PFSK-1 (cell line): ENCODE data around the gene ATAD2B.

Experiments
- POLR2AphosphoS5 ChIP-seq: IDR thresholded peaks from 2 replicates; pipeline ENCODE4 v1.6.1; 2012; ENCODE audit warnings: low read depth, mild to moderate bottlenecking, control low read depth, low read length, moderate library complexity
- SIN3A ChIP-seq: IDR thresholded peaks from 2 replicates; pipeline ENCODE4 v1.6.1; 2012; ENCODE audit warnings: mild to moderate bottlenecking, low read length, moderate library complexity, borderline replicate concordance; ENCODE audit not compliant: insufficient read depth
- TAF1 ChIP-seq: IDR thresholded peaks from 2 replicates; pipeline ENCODE4 v1.6.1; 2012; ENCODE audit warnings: low read length, control low read depth, borderline replicate concordance; ENCODE audit not compliant: insufficient read depth
- TF ChIP-seq, protein P1 (sequence below), 2 experiments: IDR thresholded peaks; 2 replicates each; pipeline versions ENCODE4 v1.6.1 to v1.8.0; 2011 to 2012; ENCODE audit warnings: low read depth in 2 of 2, low read length in 2 of 2, control low read depth in 1 of 2, inconsistent platforms in 1 of 2, mild to moderate bottlenecking in 1 of 2, moderate library complexity in 1 of 2; ENCODE audit not compliant: insufficient read depth in 1 of 2

DNA sequence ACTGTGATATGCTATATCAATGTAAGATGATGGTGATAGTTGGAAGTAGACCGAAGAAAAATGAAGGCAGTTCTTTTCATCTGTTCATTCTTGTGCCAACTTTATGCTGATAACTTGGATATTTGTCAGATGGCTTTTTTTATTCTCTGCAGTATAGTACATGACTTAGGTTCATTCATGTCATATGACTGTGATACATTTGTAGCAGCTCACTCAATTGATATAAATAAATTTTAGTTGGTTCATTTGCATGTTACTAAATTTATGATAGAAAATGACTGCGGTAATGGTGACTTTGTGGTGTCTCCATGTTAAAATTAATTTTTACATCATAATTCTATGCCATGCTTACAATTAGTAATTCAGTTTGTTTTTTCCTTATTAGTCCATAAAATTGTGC lies 20.4 kb upstream of the ATAD2B start:
- TF ChIP-seq POLR2AphosphoS5 (no peak), SIN3A (no peak), TAF1 (no peak)
- TF ChIP-seq, protein P1, sequence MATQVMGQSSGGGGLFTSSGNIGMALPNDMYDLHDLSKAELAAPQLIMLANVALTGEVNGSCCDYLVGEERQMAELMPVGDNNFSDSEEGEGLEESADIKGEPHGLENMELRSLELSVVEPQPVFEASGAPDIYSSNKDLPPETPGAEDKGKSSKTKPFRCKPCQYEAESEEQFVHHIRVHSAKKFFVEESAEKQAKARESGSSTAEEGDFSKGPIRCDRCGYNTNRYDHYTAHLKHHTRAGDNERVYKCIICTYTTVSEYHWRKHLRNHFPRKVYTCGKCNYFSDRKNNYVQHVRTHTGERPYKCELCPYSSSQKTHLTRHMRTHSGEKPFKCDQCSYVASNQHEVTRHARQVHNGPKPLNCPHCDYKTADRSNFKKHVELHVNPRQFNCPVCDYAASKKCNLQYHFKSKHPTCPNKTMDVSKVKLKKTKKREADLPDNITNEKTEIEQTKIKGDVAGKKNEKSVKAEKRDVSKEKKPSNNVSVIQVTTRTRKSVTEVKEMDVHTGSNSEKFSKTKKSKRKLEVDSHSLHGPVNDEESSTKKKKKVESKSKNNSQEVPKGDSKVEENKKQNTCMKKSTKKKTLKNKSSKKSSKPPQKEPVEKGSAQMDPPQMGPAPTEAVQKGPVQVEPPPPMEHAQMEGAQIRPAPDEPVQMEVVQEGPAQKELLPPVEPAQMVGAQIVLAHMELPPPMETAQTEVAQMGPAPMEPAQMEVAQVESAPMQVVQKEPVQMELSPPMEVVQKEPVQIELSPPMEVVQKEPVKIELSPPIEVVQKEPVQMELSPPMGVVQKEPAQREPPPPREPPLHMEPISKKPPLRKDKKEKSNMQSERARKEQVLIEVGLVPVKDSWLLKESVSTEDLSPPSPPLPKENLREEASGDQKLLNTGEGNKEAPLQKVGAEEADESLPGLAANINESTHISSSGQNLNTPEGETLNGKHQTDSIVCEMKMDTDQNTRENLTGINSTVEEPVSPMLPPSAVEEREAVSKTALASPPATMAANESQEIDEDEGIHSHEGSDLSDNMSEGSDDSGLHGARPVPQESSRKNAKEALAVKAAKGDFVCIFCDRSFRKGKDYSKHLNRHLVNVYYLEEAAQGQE (IDR thresholded peaks at IDR 0.05; ENCODE audit: insufficient read depth in 1 of 2, low read depth in 2 of 2, low read length in 2 of 2) = no peak
